Measurements from ENCODE around the gene TYK2.
"Not testable (repeated sequence)": the region's sequence is repeated elsewhere in the genome, so short reads cannot be mapped to it uniquely, and the experiment has no call there.

Gene TYK2

DNA sequence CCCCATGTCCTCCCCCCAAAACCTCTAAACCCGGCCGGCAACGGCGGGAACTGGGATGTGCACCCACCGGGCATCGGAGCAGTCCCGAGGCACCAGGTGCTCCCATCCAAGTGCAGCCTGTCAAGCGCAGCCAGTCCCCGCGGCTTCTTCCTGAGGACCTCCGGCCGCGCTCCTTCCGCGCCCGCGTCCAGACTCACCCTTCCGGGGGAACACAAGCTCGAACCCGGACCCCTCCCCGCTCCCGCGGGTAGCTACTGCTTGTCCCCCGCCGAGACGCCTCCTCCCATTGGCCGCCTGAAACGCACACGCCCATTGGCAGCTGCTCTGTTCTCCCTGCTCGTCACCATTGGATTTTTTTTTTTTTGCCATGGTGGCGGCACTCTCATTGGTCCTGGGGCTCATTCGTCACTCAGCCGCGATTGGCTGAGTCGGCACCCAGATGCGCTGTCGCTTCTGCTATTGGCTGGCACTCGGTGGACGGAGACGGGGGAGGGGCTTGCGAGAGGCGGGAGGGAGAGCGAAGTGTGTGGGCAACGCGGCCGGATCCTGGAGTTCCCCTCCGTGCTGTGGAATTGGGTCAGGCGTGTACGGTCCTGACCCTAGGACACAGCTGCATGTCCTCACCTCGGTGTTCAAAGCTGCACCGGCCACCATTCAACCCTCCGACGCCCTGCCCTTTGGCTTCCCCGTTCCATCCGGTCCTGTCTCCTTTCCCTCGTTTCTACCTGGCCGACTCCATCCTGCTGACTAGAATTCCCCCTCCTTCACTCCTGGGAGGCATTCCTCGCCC is at the start of gene TYK2:
Gene TYK2, minus strand, starts transcription at position 260 of the 790 bp plus-strand sequence. CDS start 2,166 bp downstream, outside the sequence.
- DNase-seq (ENCODE audit: low read depth) = peak; percentile 96

DNA sequence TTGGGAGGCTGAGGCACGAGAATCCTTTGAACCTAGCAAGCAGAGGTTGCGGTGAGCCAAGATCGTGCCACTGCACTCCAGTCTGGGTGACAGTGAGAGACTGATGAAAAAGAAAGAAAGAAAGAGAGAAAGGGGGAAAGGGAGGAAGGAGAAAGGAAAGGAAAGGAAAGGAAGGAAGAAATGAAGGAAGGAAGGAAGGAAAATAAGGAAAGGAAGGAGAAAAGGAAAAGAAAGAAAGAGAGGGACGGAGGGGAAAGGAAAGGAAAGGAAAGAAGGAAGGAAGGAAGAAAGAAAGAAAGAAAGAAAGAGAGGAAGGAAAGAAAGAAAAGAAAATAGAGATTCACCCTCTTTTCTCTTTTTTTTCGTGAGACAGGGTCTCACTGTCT is 48.6 kb upstream of the TYK2 start:
- no peak for DNase-seq (ENCODE audit: low read depth)

DNA sequence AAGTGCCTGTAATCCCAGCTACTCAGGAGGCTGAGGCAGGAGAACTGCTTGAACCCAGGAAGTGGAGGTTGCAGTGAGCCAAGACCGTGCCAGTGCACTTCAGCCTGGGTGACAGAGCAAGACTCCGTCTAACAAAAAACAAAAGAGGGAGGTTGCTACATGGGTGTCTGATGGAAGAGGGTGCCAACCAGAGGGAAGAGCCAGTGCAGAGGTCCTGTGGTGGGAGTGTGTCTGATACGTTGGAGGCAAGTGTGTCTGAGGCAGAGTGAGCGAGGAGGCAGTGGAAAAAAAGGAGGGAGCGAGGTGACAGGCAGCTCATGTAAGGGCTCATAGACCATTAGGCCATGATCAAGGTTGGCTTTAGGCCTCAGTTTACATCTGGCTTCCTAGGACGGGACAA is 46.8 kb upstream of the TYK2 start:
- no peak for DNase-seq (ENCODE audit: low read depth)

DNA sequence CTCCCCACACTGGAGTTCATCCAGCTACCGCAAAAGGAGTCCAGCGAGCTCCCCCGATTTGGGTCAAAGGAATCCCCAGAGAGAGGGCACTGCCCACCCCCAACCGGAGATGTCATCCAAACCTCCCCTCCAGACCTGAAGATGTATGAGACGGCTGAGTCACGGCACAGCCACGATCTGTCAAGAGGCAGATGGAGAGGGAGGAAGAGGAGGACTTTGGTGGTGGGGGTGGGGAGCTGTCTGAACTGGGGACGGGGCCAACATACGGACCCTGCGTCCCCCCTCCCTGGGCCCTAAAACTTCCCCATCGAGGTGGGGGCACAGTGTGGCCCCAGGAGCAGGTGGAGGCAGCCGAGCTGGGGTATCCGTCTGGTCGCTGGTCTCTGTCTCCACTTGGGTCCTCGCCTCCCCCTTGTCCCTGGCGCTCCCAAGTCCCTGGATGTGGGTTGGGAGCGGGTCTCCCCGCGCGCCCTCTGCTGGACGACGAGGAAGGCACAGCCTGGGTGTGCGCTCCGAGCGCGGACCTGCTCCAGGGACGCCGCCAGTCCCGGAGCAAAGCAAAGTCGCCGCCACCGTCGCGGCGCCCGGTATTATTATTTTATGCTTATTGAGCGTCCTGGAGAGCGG is 43.8 kb upstream of the TYK2 start:
- peak; percentile 63 for DNase-seq (ENCODE audit: low read depth)

DNA sequence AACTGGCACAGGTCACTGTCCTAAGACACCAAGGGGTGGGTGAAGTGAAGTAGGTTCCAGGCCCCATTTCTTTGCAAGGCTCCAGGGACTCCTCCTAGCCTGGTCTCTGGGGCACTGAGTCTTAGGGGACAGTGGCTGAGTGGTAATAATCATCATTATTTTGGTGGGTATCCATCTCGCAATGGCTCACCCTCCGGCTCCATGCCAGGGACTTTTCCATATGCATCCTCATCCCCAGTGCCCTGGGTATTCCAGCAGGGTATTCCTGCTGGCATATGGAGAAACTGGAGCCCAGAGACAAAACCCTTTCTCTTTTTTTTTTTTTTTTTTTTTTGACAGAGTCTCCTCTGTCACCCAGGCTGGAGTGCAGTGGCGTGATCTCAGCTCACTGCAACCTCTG is 42.5 kb upstream of the TYK2 start:
- DNase-seq (ENCODE audit: low read depth) = no peak

DNA sequence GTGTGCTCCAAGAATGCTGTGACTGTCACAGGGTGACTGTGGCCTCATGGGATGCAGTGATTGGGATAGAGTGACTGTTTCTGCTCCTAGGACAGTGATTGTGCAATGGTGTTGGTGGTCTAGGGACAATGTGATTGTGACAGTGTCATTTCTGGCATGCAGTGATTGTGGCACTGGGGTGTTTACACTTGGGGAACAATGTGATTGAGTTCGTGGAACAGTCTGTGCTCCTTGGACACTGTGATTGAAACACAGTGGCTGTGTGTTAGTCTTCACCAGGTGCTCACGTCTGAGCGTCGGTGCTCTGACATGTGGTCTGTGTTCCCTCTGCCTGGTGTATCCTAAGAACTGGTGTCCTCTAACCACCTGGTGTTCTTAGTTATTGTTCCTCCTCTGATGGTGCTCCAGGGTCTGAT is 41.7 kb upstream of the TYK2 start:
- no peak for DNase-seq (ENCODE audit: low read depth)

DNA sequence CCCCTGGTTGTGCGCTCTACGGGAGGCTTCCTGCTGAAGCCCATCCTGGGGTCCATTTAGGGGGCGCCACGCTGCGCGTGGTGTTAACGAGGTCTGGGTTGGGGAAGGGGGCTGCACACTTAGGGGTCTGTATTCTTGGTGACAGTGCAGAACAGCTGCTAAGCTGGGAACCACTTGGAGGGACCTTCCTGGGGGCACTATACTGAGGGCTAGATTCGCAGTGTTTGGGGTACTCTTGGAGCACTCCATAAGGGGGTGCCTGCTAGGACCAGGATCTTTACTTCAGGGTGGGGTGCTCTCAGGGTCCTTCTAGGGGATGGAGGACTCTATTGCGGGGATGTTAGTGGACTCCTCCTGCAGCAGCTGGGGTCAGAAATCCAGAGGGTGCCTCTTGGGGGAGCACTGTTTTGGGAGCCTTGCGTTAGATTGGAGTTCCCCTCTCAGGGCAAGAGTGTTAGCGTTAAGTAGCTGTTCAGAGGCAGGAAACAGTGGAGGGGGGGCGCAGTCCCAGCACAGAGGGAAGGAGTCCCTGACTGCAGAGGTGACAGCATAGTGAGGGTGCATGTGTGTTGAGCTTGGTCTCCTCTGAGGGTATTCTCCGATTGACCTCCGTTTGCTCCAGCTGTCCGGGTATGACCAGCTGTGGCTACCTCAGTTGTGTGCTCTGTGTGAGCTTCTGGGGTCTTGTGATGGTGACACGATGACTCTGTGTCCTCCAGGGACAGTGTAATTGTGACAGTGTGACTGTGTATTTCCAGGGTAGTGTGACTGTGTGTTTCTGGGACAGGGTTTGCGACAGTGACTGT is 41.1 kb upstream of the TYK2 start:
- DNase-seq (ENCODE audit: low read depth) = no peak

DNA sequence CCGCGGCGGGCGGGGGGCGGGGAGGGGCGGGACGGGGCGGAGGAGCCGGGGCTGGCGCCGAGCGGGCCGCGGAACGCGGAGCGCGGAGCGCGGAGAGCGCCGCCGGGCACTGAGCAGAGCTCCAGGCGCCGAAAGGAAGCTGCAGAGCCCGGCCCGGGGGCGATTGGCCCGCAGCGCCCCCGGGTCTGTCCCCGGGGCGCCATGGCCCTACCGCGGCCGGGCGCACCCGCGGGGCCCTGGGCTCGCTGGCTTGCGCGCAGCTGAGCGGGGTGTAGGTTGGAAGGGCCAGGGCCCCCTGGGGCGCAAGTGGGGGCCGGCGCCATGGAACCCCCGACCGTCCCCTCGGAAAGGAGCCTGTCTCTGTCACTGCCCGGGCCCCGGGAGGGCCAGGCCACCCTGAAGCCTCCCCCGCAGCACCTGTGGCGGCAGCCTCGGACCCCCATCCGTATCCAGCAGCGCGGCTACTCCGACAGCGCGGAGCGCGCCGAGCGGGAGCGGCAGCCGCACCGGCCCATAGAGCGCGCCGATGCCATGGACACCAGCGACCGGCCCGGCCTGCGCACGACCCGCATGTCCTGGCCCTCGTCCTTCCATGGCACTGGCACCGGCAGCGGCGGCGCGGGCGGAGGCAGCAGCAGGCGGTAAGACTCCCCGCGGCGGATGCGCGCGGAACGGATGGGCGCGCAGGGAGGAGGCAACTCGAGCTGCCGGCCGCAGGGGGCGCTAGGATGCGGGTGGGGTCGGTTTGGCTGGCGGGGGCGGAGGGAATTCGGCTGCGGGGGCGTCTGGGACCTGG is 40.3 kb upstream of the TYK2 start, which contains the start of gene PDE4A:
Gene PDE4A, plus strand, starts transcription at position 95 of the 796 bp plus-strand sequence. Its CDS starts 227 bp downstream, at position 322.
- DNase-seq (ENCODE audit: low read depth) = peak; percentile 67

DNA sequence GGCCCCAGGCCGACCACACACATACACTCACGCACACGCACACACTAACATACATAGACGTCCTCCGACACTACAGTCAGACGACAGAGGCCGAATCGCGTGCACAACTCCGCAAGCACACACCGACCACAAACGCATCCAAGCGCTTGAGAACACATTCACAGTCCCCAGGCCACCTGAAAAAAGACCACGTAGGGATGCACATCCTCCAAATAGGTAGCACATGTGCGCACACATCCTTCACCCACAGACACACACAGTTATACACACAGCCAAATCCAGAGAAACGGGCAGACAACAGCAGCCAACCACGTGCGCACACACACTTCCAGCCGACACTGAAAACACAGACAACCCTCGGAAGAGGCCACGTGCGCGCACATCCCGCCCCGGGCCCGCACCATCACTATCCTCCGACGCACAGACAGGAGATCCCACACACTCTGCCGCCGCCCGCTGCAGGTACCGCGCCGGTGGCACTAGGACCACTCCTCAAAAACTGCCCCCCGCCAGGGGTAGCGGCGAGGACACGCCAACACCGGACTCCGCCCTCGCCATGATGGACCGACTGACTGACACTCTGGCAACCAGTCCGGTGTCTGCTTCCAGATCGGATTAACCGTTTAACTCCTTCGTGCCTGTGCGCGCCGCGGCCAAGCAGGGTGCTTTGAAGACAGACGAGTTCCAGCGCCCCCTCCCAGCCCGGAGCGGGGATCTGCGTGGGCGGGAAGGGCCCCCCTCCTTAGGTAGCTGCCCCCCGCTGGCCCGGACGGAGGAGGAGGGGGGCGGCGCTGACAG is 39.5 kb upstream of the TYK2 start:
- peak; percentile 42 for DNase-seq (ENCODE audit: low read depth)

DNA sequence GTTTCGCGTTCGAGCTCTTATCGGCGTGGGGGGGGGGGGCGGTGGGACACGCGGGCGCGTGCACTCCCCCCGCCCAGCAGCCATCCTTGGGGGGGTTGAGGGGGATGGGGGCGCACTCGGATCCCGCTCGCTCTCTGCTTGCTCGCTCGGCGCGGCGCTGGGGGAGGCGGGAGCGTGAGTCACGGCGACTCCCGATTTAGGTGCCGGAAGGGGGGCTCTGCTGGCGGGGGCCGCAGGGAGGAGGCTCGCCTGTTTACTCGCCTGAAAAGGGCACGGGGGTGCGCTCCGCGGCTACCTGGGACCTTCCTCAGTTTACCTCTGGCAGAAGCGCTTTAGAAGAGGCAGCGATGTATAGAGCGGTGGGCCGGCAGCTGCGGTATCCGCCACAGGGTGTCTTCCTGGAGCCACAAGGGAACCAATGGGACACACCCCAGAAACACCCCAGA is 38.9 kb upstream of the TYK2 start:
- no peak for DNase-seq (ENCODE audit: low read depth)

DNA sequence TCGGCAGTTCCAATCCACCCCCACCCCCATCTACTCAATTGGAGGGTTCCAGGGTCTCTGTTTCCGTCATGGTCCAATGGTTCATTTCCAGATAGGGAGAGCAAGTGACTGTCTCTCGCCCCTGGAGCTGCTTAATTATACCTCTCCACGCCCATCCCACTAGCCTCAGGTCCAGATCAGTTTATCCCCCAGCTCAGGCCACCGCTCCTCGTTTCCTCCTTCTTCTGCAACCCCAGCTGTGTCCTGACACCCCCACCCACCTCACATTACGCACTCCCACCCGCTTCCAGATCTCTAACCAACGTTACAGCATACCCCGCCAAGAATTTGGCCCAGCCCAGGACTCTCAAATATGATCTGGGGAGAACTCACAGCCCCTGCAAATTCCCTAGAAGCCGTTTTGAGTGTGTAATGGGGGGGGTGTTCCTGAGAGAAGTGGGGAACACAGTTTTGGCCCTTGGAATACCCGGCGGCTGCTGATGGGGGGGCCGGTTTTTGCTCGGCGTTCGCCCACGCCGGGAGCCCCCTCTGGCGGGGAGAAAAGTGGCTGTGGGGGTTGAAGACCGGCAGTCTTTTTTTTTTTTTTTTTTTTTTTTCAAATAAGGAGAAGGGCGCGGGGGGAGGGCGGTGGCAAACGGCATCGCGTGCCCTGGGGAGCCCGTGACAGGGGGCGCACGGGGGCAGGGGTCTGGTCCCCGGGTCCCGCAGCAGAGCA is 38.3 kb upstream of the TYK2 start:
- DNase-seq (ENCODE audit: low read depth) = no peak

DNA sequence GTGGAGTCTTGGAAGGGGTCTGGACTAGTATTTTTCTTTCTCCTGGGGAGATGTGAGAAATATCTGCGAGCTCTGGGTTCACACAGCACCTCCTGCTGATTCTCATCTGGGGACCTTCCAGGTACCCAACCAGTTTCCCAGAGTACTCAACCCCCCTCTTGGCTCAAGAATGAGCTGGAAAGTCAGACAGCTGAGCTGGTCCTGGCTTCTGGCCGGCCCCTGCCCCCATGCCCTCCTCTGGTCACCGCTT is 37.8 kb upstream of the TYK2 start:
- no peak for DNase-seq (ENCODE audit: low read depth)

DNA sequence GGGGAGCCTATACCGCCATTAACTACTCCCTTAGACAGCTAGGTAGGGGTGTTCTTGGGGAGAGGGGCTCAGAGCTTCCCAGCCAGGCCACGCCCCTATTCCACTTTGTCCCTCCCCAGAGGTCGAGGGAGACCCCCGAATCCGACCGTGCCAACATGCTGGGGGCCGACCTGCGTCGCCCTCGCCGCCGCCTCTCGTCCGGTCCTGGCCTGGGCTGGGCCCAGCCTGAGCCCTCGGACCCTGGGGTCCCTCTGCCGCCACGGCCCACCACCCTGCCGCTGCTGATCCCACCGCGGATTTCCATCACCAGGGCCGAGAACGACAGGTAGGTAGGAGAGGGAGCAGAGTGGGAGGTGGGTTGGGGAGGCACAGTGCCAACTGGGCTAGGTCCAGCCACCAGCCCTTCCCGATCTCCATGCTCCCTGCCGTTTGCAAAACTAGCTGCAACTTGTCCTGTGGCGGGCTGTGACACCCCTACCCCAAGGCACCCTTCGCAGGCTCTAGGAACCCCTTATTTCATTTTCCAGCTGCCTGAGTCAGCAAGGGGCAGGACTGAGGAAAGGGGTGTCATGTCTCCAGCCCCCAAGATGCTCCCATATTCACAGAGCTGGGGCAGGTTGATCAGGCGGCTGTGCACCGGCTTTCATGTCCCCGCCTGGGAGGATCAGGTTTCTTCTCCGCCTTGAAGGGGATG is 37.3 kb upstream of the TYK2 start:
- no peak for DNase-seq (ENCODE audit: low read depth)

DNA sequence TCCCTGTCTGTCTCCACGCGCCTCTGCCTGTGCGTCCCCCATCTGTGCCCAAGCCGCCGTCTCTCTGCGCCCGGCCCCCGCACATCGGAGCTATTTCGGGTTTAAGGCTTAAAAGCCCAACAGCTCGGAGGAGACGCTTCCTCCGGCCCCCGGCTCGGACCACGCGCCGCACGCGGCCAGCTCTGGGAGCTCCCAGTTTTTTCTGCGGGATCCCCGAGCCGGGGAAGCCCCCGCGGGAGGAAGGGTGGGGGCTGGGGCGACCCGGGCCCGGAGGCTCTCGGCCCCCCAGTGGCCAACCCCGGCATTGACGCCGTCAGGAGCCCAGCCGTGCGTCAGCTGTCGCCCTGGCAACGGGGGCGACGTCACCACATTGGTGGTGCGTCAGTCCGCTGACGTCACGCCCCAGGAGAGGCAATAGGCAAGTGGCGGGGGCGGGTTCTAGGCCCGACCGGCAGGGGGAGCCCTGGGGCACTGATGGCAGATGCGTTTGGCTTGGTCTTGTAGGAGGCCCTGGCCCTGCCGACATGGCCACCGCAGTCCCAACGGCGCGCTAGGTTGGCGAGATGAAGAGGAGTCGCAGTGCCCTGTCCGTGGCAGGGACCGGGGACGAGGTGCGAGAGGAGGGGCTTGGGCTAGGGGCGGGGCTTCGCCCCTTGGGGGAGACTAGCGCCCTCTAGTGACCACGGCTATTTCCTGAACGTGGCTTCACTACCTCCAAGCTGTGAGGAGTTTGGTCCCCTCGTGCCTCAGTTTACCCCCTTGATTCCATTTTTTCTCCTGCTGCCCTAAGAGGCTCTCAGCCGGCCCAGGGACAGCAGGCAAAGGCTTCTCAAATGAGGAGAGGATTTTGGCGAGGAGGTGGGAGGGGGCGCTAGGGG is 36.2 kb upstream of the TYK2 start:
- peak; percentile 96 for DNase-seq (ENCODE audit: low read depth)

DNA sequence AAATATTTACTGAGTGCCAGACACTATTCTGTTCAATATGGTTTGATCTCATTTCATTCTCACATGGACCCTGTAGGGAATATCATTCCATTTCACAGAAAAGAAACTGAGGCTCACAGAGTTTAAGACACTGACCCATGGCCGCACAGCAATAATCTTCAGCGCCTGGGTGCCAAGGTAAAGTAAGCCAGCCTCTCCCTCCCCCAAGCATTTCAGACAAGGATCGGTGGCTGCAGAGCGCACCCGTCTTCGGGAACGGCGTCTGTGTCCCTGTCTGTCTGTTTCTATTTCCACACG is 35.7 kb upstream of the TYK2 start:
- no peak for DNase-seq (ENCODE audit: low read depth)

DNA sequence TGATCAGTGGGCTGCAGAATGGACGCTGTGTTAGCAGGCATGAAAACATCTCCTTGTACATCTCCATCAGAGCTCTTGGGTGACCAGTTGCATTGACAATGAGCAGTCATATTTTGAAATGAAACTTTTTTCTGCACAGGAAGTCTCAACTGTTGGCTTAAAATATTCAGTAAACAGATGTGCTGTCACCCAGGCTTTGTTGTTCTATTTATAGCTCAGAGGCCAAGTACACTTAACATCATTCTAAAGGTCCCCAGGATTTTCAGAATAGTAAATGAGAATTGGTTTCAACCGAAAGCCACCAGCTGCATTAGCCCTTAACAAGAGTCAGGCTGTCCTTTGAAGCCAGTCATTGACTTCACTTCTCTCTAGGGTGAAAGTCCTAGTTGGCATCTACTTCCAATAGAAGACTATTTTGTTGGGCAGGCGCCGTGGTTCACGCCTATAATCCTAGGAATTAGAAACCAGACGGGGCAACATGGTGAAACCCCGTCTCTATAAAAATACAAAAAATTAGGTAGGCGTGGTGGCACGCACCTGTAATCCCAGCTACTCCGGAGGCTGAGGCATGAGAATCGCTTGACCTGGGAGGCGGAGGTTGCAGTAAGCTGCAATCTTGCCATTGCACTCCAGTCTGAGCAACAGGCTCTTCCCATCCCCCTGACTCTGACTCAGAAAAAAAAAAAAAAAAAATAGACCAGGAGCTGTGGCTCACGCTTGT is 32.0 kb upstream of the TYK2 start:
- DNase-seq (ENCODE audit: low read depth) = no peak

DNA sequence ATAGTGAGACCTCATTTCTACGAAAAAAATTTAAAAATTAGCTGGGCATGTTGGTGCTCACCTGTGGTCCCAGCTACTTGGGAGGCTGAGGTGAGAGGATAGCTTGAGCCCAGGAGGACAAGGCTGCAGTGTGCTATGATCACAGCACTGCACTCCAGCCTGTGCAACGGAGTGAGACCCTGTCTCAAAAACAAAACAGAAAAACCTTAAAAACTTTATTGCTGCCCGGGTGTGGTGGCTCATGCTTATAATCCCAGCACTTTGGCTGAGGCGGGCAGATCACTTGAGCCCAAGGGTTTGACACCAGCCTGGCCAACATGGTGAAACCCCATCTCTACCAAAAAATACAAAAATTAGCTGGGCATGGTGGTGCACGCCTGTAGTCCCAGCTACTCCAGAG is 30.9 kb upstream of the TYK2 start:
- DNase-seq (ENCODE audit: low read depth) = not testable (repeated sequence)

DNA sequence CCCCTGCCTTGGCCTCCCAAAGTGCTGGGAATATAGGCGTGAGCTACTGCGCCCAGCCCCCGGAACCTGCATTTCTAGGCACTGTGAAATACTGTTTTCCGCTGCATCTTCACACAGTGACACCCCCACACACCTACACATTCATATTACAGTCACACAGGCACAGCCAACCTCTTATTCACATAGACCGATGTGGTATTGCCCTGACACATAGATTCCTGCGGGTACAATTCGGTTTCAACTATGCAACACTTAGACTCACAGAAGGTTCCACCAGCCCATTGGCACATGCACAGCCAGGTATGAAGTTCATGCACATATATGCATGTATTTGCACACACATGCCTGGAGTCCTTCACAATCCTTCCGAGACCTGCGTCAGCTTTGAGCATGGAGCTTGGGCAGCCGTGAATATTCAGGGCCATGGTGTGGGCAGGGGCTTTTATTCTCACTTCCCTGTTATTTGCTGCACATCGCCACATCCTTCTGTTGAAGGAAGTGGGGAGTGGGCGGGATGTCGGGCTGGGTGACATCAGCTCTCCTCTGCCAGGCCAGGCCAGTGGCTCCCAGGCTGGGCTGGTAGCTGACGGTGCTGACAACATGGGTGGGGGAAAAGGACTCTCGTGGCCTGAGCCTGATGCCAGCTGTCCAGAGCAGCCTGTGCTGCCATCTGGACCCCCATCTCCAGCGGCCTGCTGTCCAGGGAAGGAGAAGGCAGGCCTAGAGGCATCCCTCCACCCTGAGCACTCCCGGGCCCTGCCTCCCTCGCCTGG is 28.3 kb upstream of the TYK2 start:
- DNase-seq (ENCODE audit: low read depth) = peak; percentile 61
